Measurements from ENCODE around the gene FADS2.

The FADS2 gene

DNA sequence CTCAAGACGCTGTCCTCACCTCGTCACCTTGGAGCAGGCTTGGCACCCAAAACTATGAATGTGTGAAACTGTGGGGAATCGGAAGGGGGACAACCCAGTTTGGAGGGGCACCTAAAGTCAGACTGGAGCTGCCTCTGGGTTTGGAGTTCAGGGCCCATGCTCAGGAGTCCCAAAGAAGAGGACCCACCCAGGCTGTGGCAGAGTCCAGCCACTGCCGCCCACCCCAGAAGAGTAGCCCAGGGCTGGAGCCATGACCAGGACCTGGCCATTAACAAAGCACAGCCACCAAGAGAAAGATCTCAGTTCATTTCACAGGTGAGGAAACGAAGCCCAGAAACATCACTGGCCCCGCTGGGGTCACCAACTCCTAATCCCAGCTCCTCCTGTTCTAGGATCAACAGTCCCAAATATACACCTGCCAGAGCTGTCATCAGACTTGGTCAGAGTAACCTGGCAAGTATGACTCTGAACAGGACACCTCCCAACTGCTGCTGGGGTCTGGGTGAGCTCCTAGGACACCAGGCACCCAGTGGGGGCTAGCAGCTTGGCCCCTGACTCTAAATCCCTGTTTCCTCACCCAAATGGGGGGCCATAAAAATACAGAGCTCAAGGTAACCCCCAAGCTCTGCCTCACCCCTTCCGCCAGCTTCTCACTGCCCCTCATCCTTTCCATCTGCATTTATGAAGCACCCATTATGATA lies 86.5 kb downstream of the FADS2 start:
- peaks cover 13 to 90% (median 81%) of the 10 kb centered on the region in 5 donors for H3K4me1 ChIP-seq (ENCODE audit: control insufficient read depth in 5 of 5, insufficient read depth in 5 of 5, low read length in 5 of 5)

DNA sequence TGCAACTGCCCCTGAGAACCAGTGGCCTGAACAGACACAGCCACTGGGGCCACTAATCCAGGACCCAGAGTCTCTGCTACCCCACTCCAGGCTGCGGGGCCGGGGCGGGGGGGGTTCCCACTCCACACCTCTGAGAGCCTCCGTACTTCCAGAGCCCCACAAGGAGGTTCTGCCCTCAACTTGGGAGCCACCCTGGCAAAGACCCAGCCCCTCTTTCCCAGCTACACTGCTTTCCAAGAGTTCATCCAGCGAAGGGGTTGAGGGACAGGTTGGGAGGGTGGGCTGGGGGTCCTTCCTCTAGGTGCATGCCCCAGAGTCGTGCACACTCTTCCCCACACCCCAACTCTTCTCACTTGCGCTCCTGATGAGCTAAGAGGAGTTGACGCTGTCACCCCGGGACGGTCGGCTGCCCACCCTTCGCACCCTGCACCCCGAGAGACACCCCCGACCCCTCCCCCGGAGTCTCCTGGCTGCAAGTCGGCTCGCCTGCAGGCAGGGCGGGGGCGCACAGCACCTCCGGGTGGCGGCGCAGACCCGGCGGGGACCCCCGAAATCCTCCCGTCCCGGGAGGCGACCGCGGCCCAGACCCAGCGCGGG lies 88.7 kb downstream of the FADS2 start:
- H3K27me3 ChIP-seq (ENCODE audit: control insufficient read depth in 5 of 5, insufficient read depth in 4 of 5, low read length in 5 of 5), result peaks cover 6 to 34% (median 15%) of the 10 kb centered on the region in 5 donors
- peak overlapping the region in 3 of 5 donors; percentile 66 to 73 (median 70) for H3K9ac ChIP-seq (ENCODE audit: low read length in 5 of 5)
- peak overlapping the region; percentile 23 for H3K27ac ChIP-seq (ENCODE audit: low read depth, low read length)
- peaks cover 7 to 83% (median 66%) of the 10 kb centered on the region in 5 donors for H3K4me1 ChIP-seq (ENCODE audit: control insufficient read depth in 5 of 5, insufficient read depth in 5 of 5, low read length in 5 of 5)
- no peaks in the 10 kb centered on the region for H3K9me3 ChIP-seq (ENCODE audit: control insufficient read depth in 5 of 5, low read length in 5 of 5)
- peak overlapping the region; percentile 63 to 73 (median 67) for H3K4me3 ChIP-seq (ENCODE audit: low read depth in 1 of 5, low read length in 5 of 5)
- H3K36me3 ChIP-seq (ENCODE audit: control insufficient read depth in 5 of 5, insufficient read depth in 5 of 5, low read length in 5 of 5), result no peaks in the 10 kb centered on the region

More for the DNA sequence above, 86.5 kb downstream of the FADS2 start:
- no peak overlapping the region for H3K27ac ChIP-seq (ENCODE audit: low read depth, low read length)
- H3K4me3 ChIP-seq (ENCODE audit: low read depth in 1 of 5, low read length in 5 of 5), result peak overlapping the region in 2 of 5 donors; percentile 2 to 34
- H3K36me3 ChIP-seq (ENCODE audit: control insufficient read depth in 5 of 5, insufficient read depth in 5 of 5, low read length in 5 of 5), result no peaks in the 10 kb centered on the region
- peaks cover 2 to 25% (median 12%) of the 10 kb centered on the region in 5 donors for H3K27me3 ChIP-seq (ENCODE audit: control insufficient read depth in 5 of 5, insufficient read depth in 4 of 5, low read length in 5 of 5)
- H3K9me3 ChIP-seq (ENCODE audit: control insufficient read depth in 5 of 5, low read length in 5 of 5), result no peaks in the 10 kb centered on the region
- H3K9ac ChIP-seq (ENCODE audit: low read length in 5 of 5), result no peak overlapping the region
